ENCODE data around the gene ZNF8.

- TF ChIP-seq, protein P1, sequence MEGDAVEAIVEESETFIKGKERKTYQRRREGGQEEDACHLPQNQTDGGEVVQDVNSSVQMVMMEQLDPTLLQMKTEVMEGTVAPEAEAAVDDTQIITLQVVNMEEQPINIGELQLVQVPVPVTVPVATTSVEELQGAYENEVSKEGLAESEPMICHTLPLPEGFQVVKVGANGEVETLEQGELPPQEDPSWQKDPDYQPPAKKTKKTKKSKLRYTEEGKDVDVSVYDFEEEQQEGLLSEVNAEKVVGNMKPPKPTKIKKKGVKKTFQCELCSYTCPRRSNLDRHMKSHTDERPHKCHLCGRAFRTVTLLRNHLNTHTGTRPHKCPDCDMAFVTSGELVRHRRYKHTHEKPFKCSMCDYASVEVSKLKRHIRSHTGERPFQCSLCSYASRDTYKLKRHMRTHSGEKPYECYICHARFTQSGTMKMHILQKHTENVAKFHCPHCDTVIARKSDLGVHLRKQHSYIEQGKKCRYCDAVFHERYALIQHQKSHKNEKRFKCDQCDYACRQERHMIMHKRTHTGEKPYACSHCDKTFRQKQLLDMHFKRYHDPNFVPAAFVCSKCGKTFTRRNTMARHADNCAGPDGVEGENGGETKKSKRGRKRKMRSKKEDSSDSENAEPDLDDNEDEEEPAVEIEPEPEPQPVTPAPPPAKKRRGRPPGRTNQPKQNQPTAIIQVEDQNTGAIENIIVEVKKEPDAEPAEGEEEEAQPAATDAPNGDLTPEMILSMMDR (IDR thresholded peaks at IDR 0.05) = no peak
- no peak for TF ChIP-seq POLR2A (IDR thresholded peaks at IDR 0.05)
Observed at GRCh38 chr19:58350001-58350861, 71.5 kb downstream of the ZNF8 start.
